Tibial nerve (tissue), 4 donors: ENCODE results near the gene DTNBP1. TPM values are rescaled to one million over a fixed set of nuclear protein-coding genes. Genes with fewer than 3 reads are reported as not detected.

Source experiments
- DNase-seq, 2 donors: peaks; one replicate each; pipeline ENCODE4 v3.0.0-alpha.2; 2019; ENCODE audit warnings: low spot score in 2 of 2
- H3K27ac ChIP-seq, 4 donors: fragments of 200-600 bp; sonication (generic) in 3 of 4; one replicate each; pipeline ENCODE4 v1.5.1; 2017 to 2019; ENCODE audit warnings: mild to moderate bottlenecking in 1 of 4
- H3K27me3 ChIP-seq, 2 donors: fragments of 200-600 bp; sonication (generic) in 1 of 2; one replicate each; pipeline versions ENCODE4 v1.5.1 to v1.6.0; 2017 to 2019
- H3K36me3 ChIP-seq, 3 donors: fragments of 200-600 bp; sonication (generic); one replicate each; pipeline ENCODE4 v1.5.1; 2018 to 2019
- H3K4me1 ChIP-seq, 4 donors: fragments of 200-600 bp; sonication (generic) in 3 of 4; one replicate each; pipeline ENCODE4 v1.5.1; 2017 to 2019
- H3K4me3 ChIP-seq, 4 donors: fragments of 200-600 bp; sonication (generic) in 3 of 4; one replicate each; pipeline ENCODE4 v1.5.1; 2017 to 2019; ENCODE audit warnings: mild to moderate bottlenecking in 1 of 4, moderate library complexity in 1 of 4
- H3K9me3 ChIP-seq, 4 donors: fragments of 200-600 bp; sonication (generic) in 3 of 4; one replicate each; pipeline ENCODE4 v1.5.1; 2017 to 2019
- CTCF ChIP-seq, 5 experiments: fragments of 200-600 bp in 3 of 5; fragments of 450-650 bp in 2 of 5; sonication (generic) in 3 of 5; IDR thresholded peaks; one replicate each; pipeline ENCODE4 v1.5.1; 2016 to 2019; ENCODE audit warnings: antibody characterized with exemption in 5 of 5, mild to moderate bottlenecking in 3 of 5, moderate library complexity in 2 of 5
- EP300 ChIP-seq, 2 donors: sonication (generic); formaldehyde crosslinking; IDR thresholded peaks; one replicate each; pipeline ENCODE4 v1.6.1; 2017; ENCODE audit warnings: antibody characterized with exemption in 2 of 2, mild to moderate bottlenecking in 1 of 2
- POLR2A ChIP-seq, 2 donors: fragments of 450-650 bp; IDR thresholded peaks; one replicate each; pipeline ENCODE4 v1.6.1; 2017; ENCODE audit warnings: antibody characterized with exemption in 2 of 2, mild to moderate bottlenecking in 2 of 2, moderate library complexity in 2 of 2
- WGBS, 2 donors: methylation state at CpG; one replicate each; pipeline ENCODE4 v1.1.5; 2018; 5-methylcytosine and 5-hydroxymethylcytosine counted together
- small RNA-seq: library from RNA; depleted of rRNA; stranded (forward); fragments of <200 nt; gene quantifications from one replicate; pipeline ENCODE3, GENCODE V24; 2016
- total RNA-seq, 4 donors: library from RNA; depleted of rRNA; stranded (reverse); fragments of >200 nt; gene quantifications; one replicate each; pipeline ENCODE4 v1.1.0, GENCODE V29; 2016

Gene DTNBP1
- total RNA-seq, 4 donors from 2014 or later = 14.7 to 36.6 (median 16.1) TPM

DNA sequence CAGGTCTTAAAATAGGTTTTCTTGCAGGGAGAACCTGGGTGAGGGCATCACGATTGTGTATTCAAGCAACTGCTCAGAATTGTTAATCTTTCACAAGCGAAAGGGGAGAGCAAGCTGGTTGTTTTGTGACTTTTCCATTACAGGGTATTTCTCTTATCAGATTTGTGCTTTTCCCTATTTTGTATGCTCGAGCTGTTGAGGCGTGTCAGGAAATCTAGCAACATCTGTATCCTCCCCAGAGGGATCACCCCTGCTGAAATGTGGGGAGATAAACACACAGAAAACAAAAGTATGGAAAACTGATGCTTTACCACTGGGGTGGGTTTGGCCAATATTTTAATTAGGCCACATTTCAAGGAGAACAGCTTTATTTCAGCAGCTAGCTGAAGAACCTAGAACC lies 187.0 kb downstream of the DTNBP1 start:
- no peak for DNase-seq
- Histone ChIP-seq H3K4me1 (peaks cover 0 to 43% (median 4%) of the 10 kb centered on the region in 4 donors), H3K36me3 (no peaks in the 10 kb centered on the region), H3K4me3 (no peak overlapping the region), H3K27ac (peak overlapping the region in 1 of 4 donors; percentile 40), H3K9me3 (no peaks in the 10 kb centered on the region), H3K27me3 (no peaks in the 10 kb centered on the region)
- WGBS, 2 donors = 71 to 81% methylated on average over 4 of the region's 4 CpGs
- no peak for TF ChIP-seq CTCF (IDR thresholded peaks at IDR 0.05)
- no peak for TF ChIP-seq EP300 (IDR thresholded peaks at IDR 0.05)
- no peak for TF ChIP-seq POLR2A (IDR thresholded peaks at IDR 0.05)

- Histone ChIP-seq H3K27ac (no peak overlapping the region), H3K9me3 (no peaks in the 10 kb centered on the region), H3K27me3 (no peaks in the 10 kb centered on the region), H3K4me1 (peaks cover 0 to 38% (median 4%) of the 10 kb centered on the region in 4 donors), H3K36me3 (peaks cover 0 to 1% (median 0%) of the 10 kb centered on the region in 3 donors), H3K4me3 (no peak overlapping the region)
- TF ChIP-seq CTCF (IDR thresholded peaks at IDR 0.05) = no peak
- 80 to 86% methylated on average over 6 of the region's 6 CpGs for WGBS, 2 donors
- no peak for DNase-seq
These were observed 187.6 kb downstream of the DTNBP1 start for GRCh38 chr6:15475261-15475660.

GRCh38 chr6:15474196-15474595 lies 188.6 kb downstream of the DTNBP1 start:
- no peaks in the 10 kb centered on the region for H3K27me3 ChIP-seq
- H3K36me3 ChIP-seq = peaks cover 0 to 12% (median 0%) of the 10 kb centered on the region in 3 donors
- H3K4me1 ChIP-seq = peaks cover 0 to 31% (median 4%) of the 10 kb centered on the region in 4 donors
- no peak for DNase-seq
- H3K27ac ChIP-seq = peak overlapping the region in 2 of 4 donors; percentile 8 to 17
- TF ChIP-seq CTCF (IDR thresholded peaks at IDR 0.05) (no peak), POLR2A (IDR thresholded peaks at IDR 0.05) (no peak), EP300 (IDR thresholded peaks at IDR 0.05) (no peak)
- WGBS, 2 donors = 45 to 73% methylated on average over 2 of the region's 2 CpGs
- no peaks in the 10 kb centered on the region for H3K9me3 ChIP-seq
- H3K4me3 ChIP-seq = no peak overlapping the region

DNA sequence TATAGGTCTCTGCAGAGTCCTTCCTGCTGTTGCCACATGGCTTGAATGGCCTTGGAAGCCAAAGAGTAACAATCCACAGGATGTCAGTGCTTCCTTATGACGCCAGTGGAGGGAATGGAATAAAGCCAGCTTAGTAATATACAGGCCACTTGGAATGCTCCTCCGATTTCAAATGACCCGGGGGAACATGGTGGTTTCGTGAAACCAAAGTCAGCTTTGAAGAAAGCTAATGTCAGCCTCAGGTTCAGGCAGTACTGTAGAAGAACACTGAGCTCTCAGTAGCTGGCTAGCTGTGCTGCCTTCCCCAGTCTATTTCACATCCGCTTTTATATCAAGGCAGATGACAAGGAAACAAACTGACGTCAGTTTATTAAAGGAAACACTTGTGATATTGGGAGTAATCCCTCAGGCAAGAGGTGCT lies 189.1 kb downstream of the DTNBP1 start:
- Histone ChIP-seq H3K4me1 (peaks cover 0 to 31% (median 4%) of the 10 kb centered on the region in 4 donors), H3K9me3 (no peaks in the 10 kb centered on the region), H3K4me3 (no peak overlapping the region), H3K27ac (peak overlapping the region in 2 of 4 donors; percentile 8 to 17), H3K36me3 (peaks cover 0 to 15% (median 0%) of the 10 kb centered on the region in 3 donors), H3K27me3 (no peaks in the 10 kb centered on the region)
- TF ChIP-seq CTCF (IDR thresholded peaks at IDR 0.05) (no peak), EP300 (IDR thresholded peaks at IDR 0.05) (peak in 1 of 2 donors; percentile 41)
- DNase-seq = no peak
- WGBS, 2 donors = 45 to 46% methylated on average over 6 of the region's 6 CpGs

GRCh38 chr6:15473174-15473573 lies 189.7 kb downstream of the DTNBP1 start:
- no peak overlapping the region for H3K27ac ChIP-seq
- H3K27me3 ChIP-seq = no peaks in the 10 kb centered on the region
- no peaks in the 10 kb centered on the region for H3K9me3 ChIP-seq
- peaks cover 0 to 31% (median 4%) of the 10 kb centered on the region in 4 donors for H3K4me1 ChIP-seq
- peaks cover 0 to 19% (median 0%) of the 10 kb centered on the region in 3 donors for H3K36me3 ChIP-seq
- no peak overlapping the region for H3K4me3 ChIP-seq
- no peak for DNase-seq
- 69 to 82% methylated on average over 7 of the region's 7 CpGs for WGBS, 2 donors
- TF ChIP-seq CTCF (IDR thresholded peaks at IDR 0.05) (no peak), EP300 (IDR thresholded peaks at IDR 0.05) (no peak), POLR2A (IDR thresholded peaks at IDR 0.05) (no peak)

Small RNAs within 50 kb of the gene (small RNA-seq; reads per million reads assigned to genes)
- gene RF00001 = not detected
